HTERT RPE-1 (cell line): ENCODE measurements around the gene ANXA8L1.
"Not testable (repeated sequence)": the region's sequence is repeated elsewhere in the genome, so short reads cannot be mapped to it uniquely, and the experiment has no call there.

Source experiments
- in situ Hi-C: fragments of 300-500 bp; cut with MboI; formaldehyde crosslinking; loops from 4 replicates; pipeline ENCODE4 v1.14.3; 2020; ENCODE audit warnings: low sequenced_read_pairs

Gene ANXA8L1

DNA sequence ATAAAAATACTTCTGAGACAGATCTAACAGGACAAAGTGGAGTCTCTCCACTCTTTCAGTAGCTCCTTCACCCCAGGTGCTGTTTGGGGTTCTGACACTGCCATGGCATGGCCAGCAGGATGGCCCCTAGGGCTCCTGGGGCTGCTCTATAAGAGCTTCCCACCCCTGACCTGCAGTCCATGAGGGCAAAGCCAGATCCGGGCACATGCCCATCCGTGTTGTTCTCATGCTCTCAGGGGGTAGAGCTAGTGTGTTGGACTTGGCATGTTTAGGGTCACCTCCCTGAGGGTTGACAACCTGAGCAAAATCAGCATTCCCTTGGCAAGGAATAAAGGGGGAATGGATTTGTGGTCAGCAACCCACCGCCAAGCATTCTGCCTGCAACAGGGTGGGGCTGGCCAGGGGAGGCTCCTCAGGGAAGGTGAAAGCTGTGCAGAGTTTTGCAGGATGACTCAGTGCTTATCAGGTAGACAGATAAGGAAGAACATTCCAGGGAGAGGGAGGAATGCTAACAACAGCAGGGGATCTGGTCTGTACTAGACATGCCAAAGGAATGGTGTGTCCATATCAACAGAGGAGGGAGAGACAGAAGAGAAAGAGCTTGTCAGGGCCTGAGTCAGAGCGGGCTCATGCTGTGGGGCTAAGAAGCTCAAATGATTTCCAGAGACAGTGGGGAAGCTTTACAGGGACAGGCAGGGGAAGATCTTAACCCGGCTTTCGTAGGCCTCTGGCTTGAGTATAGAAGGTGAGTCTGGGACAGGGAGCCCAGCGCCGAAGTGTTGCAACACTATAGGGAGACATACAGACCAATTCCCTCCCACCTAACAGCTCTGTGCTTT, 21.1 kb downstream of the ANXA8L1 start:
- in situ Hi-C loops: not testable (repeated sequence)

DNA sequence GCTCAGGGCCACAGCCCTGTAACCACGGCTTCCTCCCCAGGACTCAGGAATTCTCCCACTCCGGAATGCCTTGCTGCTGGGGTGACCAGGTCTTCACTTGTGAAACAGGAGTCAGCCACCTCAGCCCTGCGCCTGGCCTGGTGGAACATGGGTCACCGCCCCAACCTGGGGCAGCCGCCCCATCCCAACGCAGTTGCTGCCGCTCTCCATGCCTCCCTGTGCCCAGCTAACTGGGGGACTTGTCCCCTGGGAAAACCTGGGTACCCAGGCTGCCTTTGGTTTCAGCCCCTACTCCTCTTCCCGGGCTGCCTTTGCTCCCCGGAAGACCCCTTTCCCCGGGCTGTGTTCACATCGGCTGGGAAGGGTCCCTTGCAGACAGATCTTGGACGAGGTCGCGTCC, 22.2 kb downstream of the ANXA8L1 start:
- in situ Hi-C loops: not testable (repeated sequence)

DNA sequence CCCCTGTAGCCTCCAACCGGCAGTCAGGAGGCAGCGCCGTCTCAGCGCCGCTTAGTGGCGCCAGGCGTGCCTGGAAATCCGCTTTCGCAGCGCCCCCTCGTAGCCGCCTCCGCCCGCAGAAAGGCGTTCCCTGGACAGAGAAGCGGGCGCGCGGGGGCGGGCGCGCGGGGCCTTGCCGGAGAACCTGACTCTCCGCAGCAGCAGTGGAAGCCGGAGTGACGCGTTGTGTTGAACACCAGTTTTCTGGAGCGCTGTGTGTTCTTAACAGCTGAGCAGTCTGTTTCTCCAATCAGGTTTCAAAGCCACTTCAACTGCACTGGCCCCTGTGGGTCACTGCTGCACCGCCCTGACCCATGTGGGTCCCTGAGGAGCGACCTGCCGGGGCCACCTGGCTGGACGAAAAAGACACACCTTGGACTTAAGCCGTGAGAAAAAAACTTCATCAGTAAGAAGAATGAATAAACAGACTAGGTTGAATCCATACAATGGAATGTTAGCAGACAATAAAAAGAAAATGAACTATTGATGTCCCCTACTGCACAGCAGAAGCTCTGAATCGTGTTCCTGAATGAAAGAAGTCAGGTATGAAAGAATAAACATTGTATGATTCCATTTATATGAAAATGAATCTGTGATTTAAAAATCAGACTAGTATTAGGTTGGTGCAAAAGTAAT, 22.8 kb downstream of the ANXA8L1 start:
- in situ Hi-C loops: not testable (repeated sequence)

DNA sequence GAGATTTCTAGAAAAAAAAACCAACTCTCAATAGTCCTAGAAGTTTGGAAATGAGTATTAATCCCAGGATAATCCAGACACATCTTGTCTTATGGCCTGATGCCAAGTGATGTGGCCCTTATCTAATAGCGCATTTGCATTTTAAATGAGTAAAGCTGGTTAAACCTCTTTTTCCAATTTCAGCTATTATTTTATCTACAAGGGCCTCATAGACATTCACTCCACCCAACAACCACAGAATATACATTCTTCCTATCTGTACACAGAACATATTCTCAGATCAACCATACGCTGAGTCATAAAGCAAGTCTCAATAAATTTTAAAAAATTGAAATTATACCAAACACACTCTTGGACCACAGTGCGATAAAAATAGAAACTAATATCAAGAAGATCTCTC, 34.0 kb downstream of the ANXA8L1 start:
- in situ Hi-C loops: not testable (repeated sequence)

DNA sequence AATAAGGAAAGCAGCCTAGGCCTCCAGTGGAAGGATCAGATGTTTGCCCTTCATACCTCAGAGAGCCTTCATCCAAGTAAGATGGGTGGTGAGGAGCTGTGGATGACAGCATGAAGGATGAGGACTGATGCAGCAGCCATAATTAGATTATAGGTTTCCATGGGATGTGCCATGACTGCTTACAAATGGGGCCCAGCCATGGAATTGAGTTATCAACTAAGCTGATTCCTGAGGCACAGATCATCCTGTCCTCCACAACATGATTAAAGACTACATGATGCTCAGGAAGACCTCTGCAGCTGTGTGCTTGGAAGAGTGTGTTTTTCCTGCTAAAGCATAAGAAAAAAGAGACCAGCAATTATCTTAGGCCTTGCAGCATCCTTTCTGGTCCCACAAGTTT, 35.5 kb downstream of the ANXA8L1 start:
- in situ Hi-C loops: not testable (repeated sequence)

DNA sequence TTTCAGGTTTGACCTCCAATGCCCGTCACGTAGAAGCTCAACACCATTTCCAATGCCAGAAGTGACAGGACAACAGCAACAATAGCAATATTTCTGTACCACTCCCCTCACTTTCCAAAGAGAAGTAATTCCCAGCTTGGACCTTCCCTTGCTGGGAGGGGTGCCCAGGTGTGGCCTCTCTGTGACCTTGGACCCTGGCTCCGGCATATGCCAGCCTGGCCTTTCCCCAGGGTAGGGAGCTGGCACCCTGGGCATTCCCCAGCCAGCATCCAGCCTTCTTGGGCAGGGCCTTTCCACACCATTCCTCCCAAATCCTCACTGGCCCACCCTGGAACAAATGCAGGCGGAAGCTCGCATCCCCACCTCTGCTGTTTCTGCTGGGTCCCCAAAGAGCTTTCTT, 37.1 kb downstream of the ANXA8L1 start:
- in situ Hi-C loops: not testable (repeated sequence)

DNA sequence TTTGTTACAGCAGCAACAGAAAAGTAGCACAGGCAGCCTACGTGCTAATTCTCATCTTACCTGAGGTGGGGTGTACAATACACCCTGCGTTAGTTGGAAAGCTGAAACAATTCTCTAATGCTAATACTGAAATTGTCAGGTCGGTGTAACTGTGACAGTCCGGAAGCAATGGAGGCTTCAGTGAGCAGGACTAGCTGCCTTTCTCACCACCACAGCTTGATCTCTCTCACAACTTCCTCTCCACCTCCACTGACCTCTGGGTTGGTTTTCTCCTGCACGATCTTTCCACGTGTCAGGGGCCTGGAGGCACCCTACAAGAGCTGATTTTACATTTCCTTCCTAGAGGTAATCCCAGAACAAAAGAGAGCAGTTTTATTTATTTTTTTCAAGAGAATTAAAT, 39.7 kb downstream of the ANXA8L1 start:
- in situ Hi-C loops: not testable (repeated sequence)

DNA sequence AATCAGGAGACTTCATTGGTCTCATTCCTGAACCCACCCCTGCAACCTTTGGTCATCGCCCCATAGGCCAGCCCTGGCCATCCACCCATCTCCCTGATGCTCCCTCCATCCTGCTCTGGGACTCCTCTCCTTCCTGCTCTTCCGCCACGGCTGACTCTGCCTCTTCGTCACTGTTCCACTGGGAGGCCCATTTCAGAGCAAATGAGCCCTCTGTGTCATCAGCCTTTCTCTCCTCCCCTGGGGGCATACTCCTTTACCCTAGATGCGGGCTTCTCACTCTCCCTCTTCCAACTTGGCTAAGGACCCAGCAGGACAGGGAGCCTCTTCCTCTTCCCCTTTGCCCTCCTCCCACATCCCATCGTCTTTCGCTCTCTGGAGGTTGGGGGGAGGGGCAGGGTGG, 42.7 kb downstream of the ANXA8L1 start:
- in situ Hi-C loops: not testable (repeated sequence)

DNA sequence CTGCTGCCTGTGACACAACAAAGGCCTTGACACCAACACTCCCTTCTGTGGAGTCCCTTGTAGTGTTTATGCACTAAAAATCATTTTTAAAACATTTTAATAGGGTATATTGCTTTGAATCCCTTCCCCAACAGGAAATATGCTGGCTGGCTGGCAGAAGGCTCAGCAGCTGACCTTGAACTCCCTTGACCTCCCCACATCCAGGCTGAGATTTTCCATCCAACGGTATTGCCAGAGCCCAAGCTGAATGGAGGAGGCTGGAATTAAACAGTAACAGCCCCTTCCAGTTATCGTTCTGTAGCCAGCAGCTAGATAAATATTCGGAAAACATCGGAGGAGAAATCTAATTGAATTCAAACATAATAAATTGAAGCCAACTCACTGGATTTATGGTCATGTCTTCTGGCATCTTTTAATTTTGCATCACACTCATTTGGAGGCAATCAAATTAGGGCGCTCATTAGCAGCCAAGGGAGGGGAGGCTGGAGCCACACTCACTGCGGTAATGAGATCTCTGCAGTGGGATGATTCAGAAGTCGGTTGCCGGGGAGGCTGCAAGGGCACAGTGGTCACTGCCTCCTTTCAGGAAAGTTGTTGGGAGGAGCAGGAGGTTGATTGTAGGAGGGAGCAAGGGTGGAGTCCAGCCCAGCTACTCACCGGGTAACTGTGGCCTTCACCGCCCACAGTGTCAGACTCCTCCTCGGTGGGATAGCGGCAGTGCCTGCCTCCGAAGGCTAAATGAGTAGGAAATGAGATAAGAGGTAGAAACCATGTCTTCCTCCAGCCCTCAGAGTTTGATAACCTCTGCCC, 44.2 kb downstream of the ANXA8L1 start:
- in situ Hi-C loops: not testable (repeated sequence)

DNA sequence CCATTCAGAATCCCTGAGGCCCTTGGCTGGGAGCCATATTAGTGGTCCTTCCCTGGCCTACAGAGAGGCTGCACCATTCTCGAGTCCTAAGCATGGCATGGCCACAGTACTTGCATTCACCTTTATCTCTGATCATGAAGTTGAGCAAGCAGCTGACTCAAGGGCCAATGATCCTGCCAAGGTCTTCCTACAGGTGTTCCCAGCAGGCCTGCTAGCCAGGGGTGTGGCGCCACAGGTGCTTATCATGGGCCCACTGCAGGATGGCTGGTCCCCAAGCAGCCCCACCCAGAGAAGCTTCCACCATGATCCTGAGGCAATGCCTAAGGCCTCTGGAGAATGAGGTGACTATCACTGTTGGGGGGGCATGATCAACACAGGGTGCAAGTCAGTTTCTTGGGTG, 48.0 kb downstream of the ANXA8L1 start:
- in situ Hi-C loops: not testable (repeated sequence)

DNA sequence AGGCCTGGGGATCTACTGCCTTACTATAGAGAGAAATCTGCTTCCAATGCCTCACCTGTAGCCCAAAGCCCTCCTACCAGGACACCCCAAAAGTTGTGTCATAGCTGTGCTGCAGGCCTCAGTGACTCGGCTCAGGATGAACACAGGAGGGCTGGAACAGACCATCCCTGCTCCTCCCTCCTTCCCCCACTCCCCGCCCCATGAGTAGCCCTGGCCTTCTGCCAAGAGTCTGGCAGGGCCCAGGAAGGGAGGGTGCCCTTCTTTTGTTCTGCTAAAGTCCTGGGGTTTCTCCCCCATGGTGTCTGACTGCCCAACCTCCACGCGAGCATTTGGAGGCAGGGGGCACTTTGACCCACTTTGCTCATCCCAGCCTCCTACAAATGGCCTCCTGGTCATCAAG, 65.4 kb downstream of the ANXA8L1 start:
- in situ Hi-C loops: not testable (repeated sequence)
